8988T (cell line): ENCODE data around the gene NBPF6.
"Not testable (repeated sequence)": the region's sequence is repeated elsewhere in the genome, so short reads cannot be mapped to it uniquely, and the experiment has no call there.

Source experiments
- DNase-seq: peaks from one replicate; pipeline ENCODE4 v3.0.0; 2011

The NBPF6 gene

GRCh38 chr1:108502138-108502537 lies 52.0 kb downstream of the NBPF6 start:
- no peak for DNase-seq

GRCh38 chr1:108502624-108503023 lies 52.5 kb downstream of the NBPF6 start:
- no peak for DNase-seq

GRCh38 chr1:108503062-108503733 lies 53.1 kb downstream of the NBPF6 start:
- no peak for DNase-seq

- DNase-seq = no peak
Observed at GRCh38 chr1:108504447-108504846, 54.3 kb downstream of the NBPF6 start.

DNA sequence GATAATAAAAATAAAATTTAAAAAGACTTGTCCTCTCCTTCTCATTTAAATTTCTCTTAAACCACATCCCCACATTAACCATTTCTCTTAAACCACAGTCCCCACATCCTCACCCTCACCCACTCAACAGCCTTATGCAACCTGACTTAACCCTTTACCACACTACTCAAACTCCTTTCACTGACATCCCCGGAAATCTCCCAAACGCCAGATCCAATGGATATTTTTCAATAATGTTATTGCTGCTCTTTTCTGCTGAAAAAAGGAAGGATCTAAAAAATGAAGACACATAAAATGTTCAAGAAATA lies 55.6 kb downstream of the NBPF6 start:
- DNase-seq = no peak

DNA sequence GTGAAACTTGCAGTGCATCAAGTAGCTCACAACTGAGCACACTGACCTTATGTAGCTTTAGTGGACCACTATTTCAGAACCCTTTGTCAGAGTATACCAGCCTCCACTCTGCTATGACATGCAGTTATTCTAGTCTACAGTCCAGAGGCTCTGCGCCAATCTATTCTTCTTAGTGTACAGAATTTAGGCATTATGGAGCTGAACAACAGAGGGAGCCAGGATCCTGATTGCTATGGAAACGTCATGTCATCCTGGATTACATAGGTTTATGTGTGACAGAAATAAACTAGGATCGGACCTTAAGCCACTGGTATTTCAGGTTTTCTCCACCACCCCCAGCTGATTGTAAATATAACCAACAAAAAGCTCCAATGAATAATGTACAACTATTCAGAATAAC lies 61.6 kb downstream of the NBPF6 start:
- no peak for DNase-seq

DNA sequence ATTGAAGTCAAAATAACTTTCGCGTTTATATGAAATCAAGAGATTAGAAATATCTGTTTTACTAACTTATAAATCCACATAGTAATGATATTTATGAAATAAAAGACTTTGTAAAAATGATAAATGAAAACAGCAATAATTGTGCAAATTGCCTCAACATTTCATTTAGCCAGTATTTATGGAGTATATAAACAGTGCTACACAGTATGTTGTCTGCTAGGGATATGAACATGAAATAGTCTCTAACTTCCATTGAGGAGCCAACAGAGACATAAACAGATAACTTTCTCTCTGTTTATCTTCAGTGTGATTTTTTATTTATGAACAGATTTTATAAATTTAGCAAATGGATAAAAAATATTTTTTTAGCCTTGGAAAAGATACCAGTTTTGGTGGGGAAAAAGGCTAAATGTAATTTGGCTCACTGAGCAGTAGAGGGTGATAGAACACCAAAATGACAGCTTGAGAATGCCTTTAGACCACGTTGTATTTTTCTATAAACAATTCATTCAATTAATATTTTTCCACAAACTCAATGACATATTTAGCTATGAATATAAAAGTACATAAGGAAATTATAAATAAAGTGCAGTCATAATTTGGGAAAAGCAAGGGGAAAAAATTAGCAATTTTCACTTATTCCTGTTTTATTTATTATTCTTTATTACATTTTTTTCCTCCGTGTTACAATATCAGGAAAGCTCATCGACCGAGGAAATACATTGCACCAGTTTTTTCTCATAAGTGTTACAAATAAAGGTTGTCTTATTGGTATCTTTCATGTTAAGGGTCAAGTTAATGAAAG lies 62.3 kb downstream of the NBPF6 start:
- DNase-seq = no peak

DNA sequence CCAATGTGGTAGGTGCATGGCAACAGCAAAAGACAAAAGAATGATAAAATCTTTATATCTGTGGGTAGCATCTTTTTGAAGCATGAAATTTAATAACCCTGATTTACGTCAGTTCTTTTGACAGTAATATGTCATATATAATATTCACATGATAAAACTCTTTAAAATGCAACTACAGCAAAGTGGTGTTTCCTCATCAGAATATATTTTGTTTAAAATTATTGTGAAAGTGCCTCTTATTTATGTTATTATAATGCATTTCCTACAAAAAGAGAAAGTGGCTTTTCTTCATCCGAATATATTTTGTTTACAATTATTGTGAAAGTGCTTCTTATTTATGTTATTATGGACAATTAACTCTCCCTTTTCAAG lies 62.9 kb downstream of the NBPF6 start:
- no peak for DNase-seq

DNA sequence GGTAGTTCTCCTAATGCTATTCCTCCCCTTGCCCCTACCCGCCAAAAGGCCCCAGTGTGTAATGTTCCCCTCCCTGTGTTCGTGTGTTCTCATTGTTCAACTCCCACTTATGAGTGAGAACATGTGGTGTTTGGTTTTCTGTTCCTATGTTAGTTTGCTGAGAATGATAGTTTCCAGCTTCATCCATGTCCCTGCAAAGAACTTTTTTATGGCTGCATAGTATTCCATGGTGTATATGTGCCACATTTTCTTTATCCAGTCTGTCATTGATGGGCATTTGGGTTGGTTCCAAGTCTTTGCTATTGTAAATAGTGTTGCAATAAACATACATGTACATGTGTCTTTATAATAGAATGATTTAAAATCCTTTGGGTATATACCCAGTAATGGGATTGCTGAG lies 63.8 kb downstream of the NBPF6 start:
- DNase-seq = not testable (repeated sequence)

DNA sequence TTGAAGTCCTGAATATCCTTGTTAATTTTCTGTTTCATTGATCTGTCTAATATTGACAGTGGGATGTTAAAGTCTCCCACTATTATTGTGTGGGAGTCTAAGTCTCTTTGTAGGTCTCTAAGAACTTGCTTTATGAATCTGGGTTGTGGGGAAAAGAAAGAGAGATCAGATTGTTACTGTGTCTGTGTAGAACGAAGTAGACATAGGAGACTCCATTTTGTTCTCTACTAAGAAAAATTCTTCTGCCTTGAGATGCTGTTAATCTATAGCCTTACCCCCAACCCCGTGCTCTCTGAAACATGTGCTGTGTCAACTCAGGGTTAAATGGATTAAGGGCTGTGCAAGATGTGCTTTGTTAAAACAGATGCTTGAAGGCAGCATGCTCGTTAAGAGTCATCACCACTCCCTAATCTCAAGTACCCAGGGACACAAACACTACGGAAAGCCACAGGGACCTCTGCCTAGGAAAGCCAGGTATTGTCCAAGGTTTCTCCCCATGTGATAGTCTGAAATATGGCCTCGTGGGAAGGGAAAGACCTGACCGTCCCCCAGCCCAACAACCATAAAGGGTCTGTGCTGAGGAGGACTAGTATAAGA lies 67.3 kb downstream of the NBPF6 start:
- not testable (repeated sequence) for DNase-seq
